ENCODE measurements around the gene STRA6.

The STRA6 gene, protein sequence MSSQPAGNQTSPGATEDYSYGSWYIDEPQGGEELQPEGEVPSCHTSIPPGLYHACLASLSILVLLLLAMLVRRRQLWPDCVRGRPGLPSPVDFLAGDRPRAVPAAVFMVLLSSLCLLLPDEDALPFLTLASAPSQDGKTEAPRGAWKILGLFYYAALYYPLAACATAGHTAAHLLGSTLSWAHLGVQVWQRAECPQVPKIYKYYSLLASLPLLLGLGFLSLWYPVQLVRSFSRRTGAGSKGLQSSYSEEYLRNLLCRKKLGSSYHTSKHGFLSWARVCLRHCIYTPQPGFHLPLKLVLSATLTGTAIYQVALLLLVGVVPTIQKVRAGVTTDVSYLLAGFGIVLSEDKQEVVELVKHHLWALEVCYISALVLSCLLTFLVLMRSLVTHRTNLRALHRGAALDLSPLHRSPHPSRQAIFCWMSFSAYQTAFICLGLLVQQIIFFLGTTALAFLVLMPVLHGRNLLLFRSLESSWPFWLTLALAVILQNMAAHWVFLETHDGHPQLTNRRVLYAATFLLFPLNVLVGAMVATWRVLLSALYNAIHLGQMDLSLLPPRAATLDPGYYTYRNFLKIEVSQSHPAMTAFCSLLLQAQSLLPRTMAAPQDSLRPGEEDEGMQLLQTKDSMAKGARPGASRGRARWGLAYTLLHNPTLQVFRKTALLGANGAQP

DNA sequence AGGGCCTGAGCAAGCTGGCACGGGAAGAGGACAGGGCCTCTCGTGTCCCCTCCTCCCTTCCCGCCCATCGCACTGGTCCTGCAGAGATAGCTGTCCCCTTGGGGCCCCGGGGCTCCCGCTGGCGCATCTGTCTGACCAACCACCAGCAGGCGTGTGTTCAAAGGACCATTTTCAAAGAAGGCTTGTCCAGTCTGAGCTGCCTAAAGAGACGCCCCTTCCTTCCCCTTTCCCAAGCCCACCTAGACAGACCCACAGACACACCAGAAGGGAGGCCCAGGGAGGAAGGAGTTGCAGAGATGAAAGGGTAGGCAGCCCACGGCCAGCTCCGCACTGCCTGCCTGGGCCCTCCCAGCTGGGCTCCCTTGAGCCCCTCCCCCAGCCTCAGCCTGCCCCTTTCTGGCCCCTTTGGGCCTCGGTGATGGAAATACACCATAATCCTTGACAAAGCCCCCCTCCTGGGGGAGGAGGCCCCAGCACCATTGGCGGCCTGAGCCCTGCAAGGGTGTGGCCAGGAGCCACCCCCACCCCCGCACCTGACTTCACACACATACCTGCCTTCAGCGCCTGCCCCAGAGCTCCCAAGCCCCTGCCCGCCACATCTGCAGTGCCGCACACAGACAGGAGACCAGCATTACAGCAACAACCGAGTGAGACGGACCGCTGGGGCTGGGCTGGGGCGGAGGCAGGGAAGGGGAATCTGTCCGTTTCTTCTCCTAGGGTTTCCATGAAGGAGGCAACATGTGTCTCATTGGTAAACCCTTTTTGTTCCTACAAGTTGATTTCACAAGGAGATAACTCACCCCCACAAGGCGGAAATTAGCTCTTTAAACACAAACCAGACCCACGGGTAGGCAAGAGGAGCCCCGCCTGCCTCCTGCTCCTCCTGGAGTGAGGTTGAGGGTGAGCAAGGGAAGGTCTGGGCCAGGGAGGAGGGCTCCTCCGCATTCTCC lies at the start of gene STRA6:
Gene STRA6 (minus strand): TSS at position 336 of the 950 bp plus-strand sequence. CDS start 520 bp downstream, outside the sequence.
- FAIRE-seq (no peak), DNase-seq (ENCODE audit: low spot score) (no peak)

DNA sequence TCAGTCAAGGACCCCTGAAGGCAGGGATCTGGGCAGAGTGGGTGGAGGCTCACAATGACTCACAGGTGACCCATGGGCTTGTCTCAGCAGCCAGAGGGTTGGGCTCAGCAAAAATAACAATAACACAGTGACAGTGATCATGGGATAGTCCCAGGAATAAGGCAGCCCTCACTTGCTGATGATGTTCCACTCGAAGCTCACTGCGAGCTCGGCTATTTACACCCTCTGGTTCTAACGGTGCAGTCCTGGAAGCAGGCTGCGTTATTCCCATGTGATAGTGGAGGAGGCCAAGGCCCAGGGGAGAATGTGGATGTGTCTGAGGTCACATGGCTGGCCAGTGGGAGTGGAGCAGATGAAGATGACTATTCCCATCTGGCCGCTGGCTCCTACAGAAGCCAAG lies 49.7 kb upstream of the STRA6 start:
- no peak for FAIRE-seq
- DNase-seq (ENCODE audit: low spot score), result no peak

DNA sequence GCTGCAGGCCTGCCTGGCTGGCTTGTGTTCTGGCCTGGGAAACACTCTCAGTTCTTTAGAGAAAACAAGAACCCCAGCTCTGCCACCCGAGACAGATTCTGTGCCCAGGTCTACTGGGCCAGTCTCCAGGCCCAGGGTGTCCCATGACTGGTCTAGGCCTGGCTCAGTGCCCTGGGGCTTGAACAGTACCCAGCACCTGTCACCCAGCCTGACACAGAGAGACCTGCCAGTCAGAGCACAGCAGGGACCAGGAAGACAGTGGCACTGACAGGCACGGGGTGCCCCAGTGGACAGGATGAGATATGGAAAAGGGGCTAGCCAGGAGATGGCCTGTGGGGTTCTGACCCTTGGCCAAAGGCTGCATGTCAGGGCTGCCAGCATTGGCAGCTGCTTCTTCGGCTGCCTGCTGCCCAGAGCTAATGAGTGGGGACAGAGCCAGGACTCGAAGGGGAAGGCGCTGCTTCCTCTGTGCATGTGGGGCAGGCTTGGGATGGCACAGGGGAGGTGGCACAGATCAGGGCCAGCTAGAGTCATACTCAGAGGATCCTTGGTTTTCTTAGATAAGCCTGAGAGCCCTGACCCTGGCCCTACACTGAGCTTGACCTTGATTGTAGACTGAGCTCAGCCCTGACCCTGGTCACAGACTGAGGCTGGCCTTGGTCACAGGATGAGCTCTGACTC lies 48.7 kb upstream of the STRA6 start:
- FAIRE-seq (no peak), DNase-seq (ENCODE audit: low spot score) (no peak)

DNA sequence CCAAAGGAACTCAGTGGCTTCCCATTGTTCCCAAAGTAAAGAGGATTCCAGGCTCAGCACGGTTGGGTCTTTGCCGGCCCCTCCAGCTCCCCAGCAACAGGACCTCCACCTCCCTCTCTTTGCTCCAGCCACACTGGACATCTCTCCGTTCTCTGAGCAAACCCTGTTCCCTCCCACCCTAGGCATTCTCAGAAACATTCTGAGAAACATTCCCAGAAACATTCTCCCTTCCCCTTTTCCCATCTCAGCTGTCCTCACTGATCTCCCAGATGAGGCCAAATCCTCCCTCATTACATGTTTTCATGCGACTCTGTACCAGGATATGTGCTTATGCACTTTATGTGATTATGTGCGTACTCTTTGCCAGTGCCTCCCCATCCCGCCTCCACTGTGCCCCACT lies 47.7 kb upstream of the STRA6 start:
- no peak for DNase-seq (ENCODE audit: low spot score)
- FAIRE-seq, result no peak

DNA sequence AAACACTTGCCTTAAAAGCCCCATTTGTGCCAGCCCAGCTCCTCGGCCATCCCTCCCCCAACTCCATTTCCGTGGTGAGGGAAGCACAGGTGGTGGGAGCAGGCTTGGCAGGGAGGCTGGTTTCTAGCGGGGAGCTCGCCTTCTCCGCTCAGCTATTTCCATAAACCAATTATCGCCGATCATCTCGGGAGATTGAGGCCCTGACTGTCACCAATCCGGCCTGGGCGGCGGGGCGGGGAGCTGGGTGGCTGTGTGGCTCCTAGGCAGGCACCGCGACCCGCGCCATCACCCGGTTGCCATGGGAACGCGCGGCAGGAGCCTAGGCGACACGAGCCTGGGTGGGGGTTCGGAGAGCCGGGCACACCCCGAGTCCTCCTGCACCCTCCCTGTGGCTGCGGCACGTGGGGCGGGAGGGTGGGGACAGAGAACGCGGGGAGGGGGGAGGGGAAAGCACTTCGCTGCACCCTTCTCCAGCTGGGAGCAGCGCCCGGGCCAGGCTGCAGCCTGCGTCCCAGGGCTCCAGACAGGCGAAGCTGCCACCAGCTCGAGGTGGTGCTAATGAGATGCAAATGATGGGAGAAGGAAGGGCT lies 42.9 kb upstream of the STRA6 start:
- DNase-seq (ENCODE audit: low spot score), result no peak
- no peak for FAIRE-seq

DNA sequence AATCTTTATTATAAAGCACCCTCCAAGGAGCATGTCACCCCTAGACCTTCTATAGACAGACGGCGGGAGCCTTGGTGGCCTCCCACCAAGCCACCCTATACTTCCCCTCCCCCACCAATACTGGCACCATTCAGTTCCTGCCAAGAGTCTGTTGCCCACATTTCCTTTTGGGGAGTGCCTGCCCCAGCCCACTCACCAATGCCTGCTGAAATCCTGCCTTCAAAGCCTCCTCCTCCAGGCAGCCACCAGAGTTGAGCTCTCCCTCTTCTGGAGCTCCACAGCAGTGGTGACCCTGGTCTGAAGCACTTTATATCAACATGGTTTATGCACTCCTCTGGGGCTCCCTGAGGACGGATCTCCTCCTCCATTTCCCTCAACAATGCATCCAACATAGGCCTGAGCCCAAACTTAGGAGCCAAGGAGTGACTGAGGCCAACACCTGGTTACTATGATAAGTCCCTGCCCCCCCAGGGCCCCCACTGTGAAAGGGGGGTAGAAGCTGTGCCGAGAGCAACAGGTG lies 42.3 kb upstream of the STRA6 start:
- no peak for FAIRE-seq
- DNase-seq (ENCODE audit: low spot score), result no peak

DNA sequence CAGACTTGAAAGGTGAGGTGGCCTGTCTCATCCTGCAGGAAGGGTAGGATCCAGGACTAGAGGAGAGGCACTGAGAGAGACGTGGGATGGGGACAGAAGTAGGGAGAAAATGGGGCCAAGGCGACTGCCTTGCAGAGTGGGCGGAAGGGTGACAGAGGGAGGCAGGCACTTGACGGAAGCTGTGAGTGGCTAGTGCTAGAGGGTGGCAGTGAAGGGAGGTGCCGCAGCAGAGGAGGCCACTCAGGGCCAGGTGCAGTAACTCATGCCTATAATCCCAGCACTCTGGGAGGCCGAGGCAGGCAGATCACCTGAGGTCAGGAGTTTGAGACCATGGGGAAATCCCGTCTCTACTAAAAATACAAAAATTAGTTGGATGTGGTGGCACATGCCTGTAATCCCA lies 40.8 kb upstream of the STRA6 start:
- FAIRE-seq (no peak), DNase-seq (ENCODE audit: low spot score) (no peak)

DNA sequence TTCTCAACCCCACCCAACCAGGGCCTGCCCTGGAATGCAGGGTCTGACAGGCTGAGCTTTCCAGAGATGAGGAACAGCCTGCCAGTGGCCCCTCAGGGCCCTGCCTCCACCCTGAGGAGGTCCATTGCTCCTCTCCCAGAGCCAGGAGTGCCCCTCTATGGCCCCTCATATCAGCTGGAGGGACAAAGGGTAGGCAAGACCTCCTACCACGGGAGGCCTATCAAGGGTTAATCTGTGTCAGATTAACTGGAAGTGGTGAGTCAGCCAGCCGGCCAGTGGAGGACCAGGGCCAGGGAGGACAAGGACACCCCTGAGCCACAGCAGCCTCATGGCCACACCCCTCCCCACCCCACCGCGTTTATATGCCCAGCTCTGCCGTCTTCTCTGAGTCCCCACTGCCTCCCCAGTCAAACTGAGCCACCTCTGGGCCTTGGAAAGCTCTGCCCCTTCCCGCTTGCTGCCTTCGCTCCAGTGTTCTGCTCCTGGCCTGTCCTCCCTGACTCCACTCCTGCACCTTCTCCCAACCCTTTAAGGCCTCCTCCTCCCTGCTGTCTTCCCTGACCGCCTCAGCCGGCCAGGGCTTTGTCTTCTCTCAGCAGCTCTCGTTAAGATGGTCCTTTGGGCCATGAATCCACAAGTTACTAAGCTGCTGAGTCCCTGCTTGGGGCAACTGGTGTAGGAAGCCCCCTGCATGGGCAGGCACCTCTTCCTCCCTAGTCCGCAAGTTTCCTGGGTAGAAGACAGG lies 40.0 kb upstream of the STRA6 start:
- peak; percentile 24 for FAIRE-seq
- peak; percentile 62 for DNase-seq (ENCODE audit: low spot score)

DNA sequence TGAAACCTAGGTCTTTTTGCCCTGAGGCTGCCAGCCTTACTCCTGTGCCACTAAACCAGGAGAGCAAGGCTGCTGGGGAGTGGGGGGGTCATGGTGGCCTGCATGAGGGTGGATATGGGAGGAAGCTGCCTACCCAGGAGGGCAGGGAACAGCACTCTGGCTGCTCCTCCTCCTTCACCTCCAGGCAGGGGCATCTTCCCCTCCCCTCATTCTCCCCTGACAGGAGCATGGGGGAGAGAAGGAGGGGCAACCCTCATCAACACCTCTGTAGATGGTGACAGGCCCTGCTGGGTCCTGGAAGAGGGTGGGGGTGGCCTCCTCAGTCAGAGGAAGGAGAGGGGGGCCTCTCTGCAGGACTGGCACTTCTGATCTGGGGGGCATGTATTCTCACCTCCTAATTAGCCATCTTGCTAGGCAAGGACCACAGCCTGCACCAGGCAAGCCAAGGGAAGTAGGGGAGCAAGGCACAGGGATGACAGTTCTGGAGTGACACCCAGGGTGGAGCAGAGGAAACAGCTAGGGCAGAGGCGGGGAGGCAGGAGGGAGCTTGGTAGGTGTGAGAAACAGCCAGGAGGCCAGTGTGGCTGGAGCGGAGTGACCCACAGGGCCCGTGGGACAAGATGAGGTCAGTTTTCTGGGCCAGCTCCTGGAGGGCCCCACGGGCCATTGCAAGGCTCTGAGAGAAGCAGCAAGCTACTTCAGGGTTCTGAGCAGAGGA lies 38.5 kb upstream of the STRA6 start:
- FAIRE-seq, result no peak
- no peak for DNase-seq (ENCODE audit: low spot score)

DNA sequence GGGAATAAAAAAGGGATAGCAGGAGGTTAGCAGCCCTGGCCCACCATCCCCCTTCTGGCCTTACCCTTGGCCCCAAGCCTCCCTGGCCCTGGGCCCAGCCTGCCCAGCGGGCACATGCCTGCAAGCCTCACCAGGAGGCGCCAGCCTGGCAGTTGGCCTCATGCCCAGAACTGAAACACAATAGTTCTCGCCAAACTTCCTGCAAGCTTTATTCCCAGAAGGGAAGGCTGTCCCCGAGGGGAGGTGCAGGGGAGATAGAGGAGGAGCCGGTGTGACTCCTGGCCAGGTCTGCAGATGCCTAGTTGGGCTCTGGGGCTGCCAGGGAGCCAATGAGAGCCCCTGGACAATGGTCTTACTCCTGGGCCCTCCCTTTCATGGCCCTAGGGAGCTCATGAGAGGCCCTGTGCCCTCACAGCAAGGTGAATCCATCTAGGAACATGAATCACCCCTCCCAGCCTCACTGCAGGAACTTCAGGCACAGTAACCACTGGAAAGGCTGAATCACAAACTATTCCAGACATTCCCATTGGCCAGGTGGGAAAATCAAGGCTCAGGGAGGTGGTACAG lies 37.5 kb upstream of the STRA6 start:
- DNase-seq (ENCODE audit: low spot score) (peak; percentile 97), FAIRE-seq (peak; percentile 97)

DNA sequence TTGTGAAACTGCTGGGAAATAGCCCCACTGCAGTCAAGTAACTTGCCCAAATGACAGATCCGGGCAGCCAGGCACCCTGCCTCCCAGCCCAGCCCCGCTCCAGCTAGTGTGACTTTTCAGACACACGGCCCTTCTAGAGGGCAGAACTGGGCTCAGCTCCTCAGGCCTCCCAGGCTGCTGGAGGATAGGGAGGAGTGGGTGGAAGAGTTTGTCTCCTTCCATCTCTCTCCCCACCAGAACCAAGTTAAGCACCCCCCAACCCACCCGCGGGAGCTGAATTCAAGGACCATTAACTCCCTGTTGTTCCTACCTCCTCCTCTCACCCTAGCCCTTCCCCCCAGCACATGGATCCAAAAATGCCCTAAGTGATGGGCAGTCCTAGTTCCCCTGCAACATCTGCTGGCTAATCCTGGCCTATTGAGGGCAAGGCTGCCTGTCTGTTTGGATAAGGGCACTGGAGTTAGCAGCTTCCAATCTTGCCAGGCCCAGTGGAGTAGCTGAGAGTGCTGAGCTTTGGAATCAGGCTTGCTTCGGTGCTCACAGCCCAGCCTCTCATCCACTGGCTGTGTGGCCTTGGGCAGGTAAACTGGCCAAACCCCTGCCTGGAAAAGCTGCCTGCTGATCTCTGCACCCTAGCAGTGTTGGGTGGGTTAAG lies 36.6 kb upstream of the STRA6 start:
- FAIRE-seq (no peak), DNase-seq (ENCODE audit: low spot score) (no peak)

DNA sequence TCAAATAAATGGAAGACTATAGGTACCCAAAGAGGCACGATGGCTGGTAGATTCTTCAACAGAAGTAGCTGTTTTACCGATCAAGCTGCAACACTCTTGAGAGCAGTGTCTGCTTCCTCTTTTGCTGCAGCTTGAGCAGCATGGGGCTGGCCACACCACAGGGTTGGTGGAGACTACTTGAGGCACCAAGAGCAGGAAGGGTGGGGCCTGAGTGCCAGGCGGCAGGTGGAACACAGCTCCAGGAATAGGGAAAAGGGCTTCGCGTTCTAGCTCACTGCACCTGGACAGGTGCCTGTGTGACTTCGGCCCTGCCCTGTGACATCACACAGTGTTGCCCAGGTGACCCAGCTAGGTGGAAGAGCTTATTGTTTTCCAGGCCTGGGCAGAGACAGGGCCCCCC lies 33.4 kb upstream of the STRA6 start, which contains the start of gene CCDC33:
Gene CCDC33 (plus strand): TSS at position 365 of the 400 bp plus-strand sequence. CDS start 394 bp downstream, outside the sequence.
- FAIRE-seq (no peak), DNase-seq (ENCODE audit: low spot score) (no peak)

DNA sequence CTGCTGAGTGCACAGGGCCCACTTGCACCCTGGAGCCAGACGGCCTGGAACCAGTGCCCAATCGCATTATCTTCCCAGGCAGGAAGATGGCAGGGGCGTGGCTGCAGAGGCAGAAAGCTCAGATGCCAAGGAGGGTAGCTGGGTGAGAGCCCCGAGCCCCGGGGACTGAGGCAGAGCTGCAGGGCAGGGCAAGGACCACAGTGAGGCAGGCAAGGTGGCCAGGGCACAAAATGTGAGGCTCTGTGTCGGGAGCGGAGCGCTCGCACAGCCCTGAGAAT lies 31.9 kb upstream of the STRA6 start:
- DNase-seq (ENCODE audit: low spot score) (no peak), FAIRE-seq (no peak)

DNA sequence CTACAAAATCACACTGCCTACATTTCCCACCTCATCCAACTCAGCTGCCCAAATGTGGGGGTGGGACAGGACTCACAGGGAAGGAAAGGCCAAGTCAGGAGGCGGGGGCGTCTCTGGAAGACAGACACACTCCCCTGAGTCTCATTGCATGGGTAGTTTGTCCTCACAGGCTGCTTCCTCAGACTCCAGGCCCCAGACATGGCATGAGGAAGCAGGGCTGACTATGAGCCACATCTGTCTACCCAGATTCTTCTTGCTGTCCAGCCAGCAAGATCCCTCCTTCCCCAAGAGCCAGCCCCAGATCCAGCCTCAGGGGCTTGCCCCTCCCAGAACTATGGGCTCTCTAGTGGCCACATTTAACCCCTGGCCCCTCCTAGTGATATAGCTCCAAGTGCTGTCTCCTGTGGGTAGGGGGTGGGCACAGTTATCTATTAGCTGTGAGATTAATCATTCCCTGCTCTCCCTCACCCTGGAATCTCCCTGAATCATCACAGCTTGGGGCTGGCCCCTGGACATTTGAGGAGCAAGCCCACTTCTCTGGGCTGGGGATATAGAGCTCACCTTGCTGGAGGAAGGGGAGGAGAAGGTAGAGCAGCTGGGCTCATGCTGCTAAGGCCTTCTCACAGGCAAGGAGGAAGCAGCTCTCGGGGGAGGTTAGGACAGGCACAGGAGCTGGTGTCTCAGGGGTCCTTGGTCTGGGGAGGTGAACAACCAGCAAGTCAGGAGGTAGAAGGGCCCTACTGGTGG lies 31.4 kb upstream of the STRA6 start:
- DNase-seq (ENCODE audit: low spot score), result peak; percentile 60
- FAIRE-seq, result peak; percentile 82

DNA sequence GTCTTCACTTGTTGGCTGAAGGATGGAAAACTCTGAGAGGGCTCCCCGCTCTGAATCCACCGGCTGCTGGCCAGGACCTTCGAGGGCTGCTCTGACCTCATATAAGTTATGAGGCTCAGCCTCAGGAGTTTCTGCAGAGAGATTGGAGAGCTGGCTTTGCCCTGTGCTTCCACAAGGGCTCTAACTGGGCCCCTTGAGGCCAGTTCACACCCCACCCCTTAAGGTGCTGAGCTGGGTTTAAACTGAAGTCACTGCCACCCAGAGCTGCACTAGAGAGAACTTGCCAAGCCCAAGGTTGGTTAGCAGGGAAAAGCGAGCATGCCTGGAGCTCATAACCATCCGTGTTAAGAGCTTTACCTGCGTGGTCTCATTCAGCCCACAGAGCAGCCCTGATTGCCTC lies 30.8 kb upstream of the STRA6 start:
- FAIRE-seq, result no peak
- DNase-seq (ENCODE audit: low spot score), result no peak

DNA sequence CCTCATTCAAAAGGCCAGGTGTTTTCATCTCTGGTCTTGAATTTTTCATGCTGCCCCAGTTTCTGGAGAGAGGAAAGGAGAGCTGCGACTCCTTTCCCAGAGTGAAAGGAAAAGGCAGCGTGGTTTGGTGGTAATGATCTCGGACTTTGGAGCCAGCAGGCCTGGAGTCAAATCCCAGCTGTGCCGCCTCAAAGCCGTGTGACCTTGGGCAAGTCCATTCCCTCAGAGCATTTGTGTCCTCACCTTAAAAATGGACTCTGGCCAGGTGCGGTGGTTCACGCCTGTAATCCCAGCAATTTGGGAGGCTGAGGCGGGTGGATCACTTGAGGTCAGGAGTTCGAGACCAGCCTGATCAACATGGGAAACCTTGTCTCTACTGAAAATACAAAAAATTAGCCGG lies 28.9 kb upstream of the STRA6 start:
- FAIRE-seq (no peak), DNase-seq (ENCODE audit: low spot score) (no peak)

DNA sequence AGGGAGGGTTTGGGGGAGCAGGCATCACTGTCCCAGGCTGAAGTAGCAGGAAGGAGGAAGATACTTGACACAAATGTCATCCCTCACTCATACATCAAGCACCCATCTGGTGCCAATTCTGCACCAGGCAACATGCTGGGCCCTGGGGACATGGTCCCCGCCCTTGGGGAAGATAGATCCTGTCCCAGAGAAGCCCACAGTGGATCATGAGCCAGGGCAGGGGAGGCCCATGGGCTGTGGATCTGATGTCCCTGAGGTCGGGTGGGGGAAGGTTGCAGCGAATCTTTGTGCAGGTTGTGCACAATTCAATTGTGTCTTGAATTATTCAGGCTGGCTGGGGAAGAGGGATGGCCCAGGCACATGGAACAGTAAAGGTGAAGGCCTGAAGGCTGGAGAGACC lies 27.1 kb upstream of the STRA6 start:
- FAIRE-seq (no peak), DNase-seq (ENCODE audit: low spot score) (no peak)

DNA sequence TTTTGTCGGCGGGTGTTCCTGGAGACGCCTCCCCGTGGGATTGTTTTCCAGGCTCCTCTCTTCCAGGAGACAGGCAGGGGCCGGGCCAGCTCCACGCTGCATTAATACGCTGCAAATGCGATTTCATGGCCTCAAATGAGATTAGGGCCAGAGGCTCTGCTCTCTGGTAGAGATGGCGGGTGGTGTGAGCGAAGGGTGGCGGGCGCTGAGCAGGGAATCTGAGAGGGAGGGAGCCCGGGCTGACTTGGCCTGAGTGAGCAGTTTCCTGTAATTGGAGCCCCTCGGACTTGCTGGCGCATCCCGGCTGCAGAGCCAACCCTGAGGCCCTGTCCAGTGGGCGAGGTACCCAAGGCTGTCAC lies 26.1 kb upstream of the STRA6 start:
- FAIRE-seq, result no peak
- no peak for DNase-seq (ENCODE audit: low spot score)

Measured in RCC 7860 (cell line).